IMR-90 (cell line): ENCODE measurements around the gene UBE2V1. TPM values are rescaled to one million over a fixed set of nuclear protein-coding genes. Genes with fewer than 3 reads are reported as not detected.

Source experiments
- ATAC-seq: fragments of 200-7000 bp; cut with Tn5 transposase; 2 replicates; pipeline ENCODE4 v1.9.1; 2020; ENCODE audit warnings: low read depth, mild to moderate bottlenecking, moderate library complexity
- BruUV-seq: library from RNA; stranded (reverse); fragments of 400-500 nt; replicated peaks from 2 replicates; lab custom pipeline; 2021; lab: Mats Ljungman, UMichigan
- CTCF ChIA-PET: fragments of 300-600 bp; formaldehyde crosslinking; extraction: SDS; loops from one replicate; lab custom pipeline; 2021; ENCODE audit warnings: antibody characterized with exemption; lab: Yijun Ruan, JAX
- POLR2A ChIA-PET: fragments of 300-600 bp; sonication (Branson Sonifier 250); formaldehyde crosslinking; loops from one replicate; lab custom pipeline; 2022; ENCODE audit warnings: antibody characterized with exemption; ENCODE audit not compliant: unreplicated experiment; lab: Charles Lee
- DNase-seq: peaks from one replicate; pipeline ENCODE4 v3.0.0; 2013
- H2AFZ ChIP-seq: replicated peaks from 2 replicates; pipeline ENCODE3; 2013; ENCODE audit warnings: low read length, mild to moderate bottlenecking; ENCODE audit not compliant: poor library complexity
- H2AK5ac ChIP-seq: 2 replicates; pipeline ENCODE4 v1.6.1; 2013; ENCODE audit warnings: low read depth, low read length, inconsistent platforms
- H2AK9ac ChIP-seq: replicated peaks from 2 replicates; pipeline ENCODE3; 2013; ENCODE audit warnings: mild to moderate bottlenecking, low read depth, low read length, moderate library complexity; ENCODE audit not compliant: poor library complexity
- H2BK120ac ChIP-seq: 2 replicates; pipeline ENCODE4 v1.6.1; 2013; ENCODE audit warnings: low read depth, low read length, inconsistent platforms
- H2BK15ac ChIP-seq: 3 replicates; pipeline ENCODE4 v1.6.1; 2013; ENCODE audit warnings: low read depth, low read length, inconsistent platforms
- H2BK20ac ChIP-seq: 2 replicates; pipeline ENCODE4 v1.6.1; 2013; ENCODE audit warnings: low read depth, mild to moderate bottlenecking, inconsistent platforms, low read length, moderate library complexity
- H2BK5ac ChIP-seq: 2 replicates; pipeline ENCODE4 v1.6.1; 2013; ENCODE audit warnings: mild to moderate bottlenecking, low read depth, low read length, inconsistent platforms; ENCODE audit not compliant: poor library complexity, severe bottlenecking
- H3K14ac ChIP-seq: replicated peaks from 2 replicates; pipeline ENCODE4 v1.6.1; 2013; ENCODE audit warnings: low read depth, low read length, inconsistent platforms
- H3K18ac ChIP-seq: 2 replicates; pipeline ENCODE4 v1.6.1; 2013; ENCODE audit warnings: low read depth, low read length, control low read depth
- H3K23ac ChIP-seq: 2 replicates; pipeline ENCODE4 v1.6.1; 2013; ENCODE audit warnings: low read depth, low read length, inconsistent platforms
- H3K27ac ChIP-seq: 2 replicates; pipeline ENCODE4 v1.5.1; 2013; ENCODE audit warnings: mild to moderate bottlenecking, control low read depth, low read length; ENCODE audit not compliant: insufficient read depth
- H3K27me3 ChIP-seq: 2 replicates; pipeline ENCODE4 v1.6.1; 2013; ENCODE audit warnings: low read length; ENCODE audit not compliant: control insufficient read depth, insufficient read depth
- H3K36me3 ChIP-seq: 2 replicates; pipeline ENCODE4 v1.6.1; 2013; ENCODE audit warnings: low read length, mixed read lengths; ENCODE audit not compliant: control insufficient read depth, insufficient read depth
- H3K4ac ChIP-seq: 2 replicates; pipeline ENCODE4 v1.6.1; 2013; ENCODE audit warnings: low read depth, low read length, inconsistent platforms
- H3K4me1 ChIP-seq: 2 replicates; pipeline ENCODE4 v1.6.1; 2013; ENCODE audit warnings: low read length, mixed read lengths; ENCODE audit not compliant: control insufficient read depth, insufficient read depth
- H3K4me2 ChIP-seq: 2 replicates; pipeline ENCODE4 v1.6.1; 2013; ENCODE audit warnings: low read depth, mild to moderate bottlenecking, control low read depth, low read length, moderate library complexity
- H3K4me3 ChIP-seq: 2 replicates; pipeline ENCODE4 v1.5.1; 2013; ENCODE audit warnings: low read depth, mild to moderate bottlenecking, control low read depth, low read length, moderate library complexity; ENCODE audit not compliant: insufficient read depth
- H3K56ac ChIP-seq: 2 replicates; pipeline ENCODE4 v1.6.1; 2013; ENCODE audit warnings: low read length, inconsistent platforms; ENCODE audit not compliant: insufficient read depth; ENCODE audit errors: extremely low read depth
- H3K79me1 ChIP-seq, 2 experiments: 2 replicates each; pipeline ENCODE4 v1.6.1; 2013; ENCODE audit warnings: low read length in 2 of 2, inconsistent platforms in 1 of 2, low read depth in 1 of 2
- H3K9ac ChIP-seq: 2 replicates; pipeline ENCODE4 v1.6.1; 2013; ENCODE audit warnings: low read depth, low read length, control low read depth
- H3K9me1 ChIP-seq: 2 replicates; pipeline ENCODE4 v1.6.1; 2013; ENCODE audit warnings: low read length, inconsistent platforms; ENCODE audit not compliant: insufficient read depth
- H3K9me3 ChIP-seq: 2 replicates; pipeline ENCODE4 v1.6.1; 2013; ENCODE audit warnings: low read length; ENCODE audit not compliant: control insufficient read depth, insufficient read depth
- H4K20me1 ChIP-seq: 2 replicates; pipeline ENCODE4 v1.6.1; 2013; ENCODE audit warnings: low read length, inconsistent platforms; ENCODE audit not compliant: insufficient read depth
- H4K5ac ChIP-seq: 2 replicates; pipeline ENCODE4 v1.6.1; 2013; ENCODE audit warnings: mild to moderate bottlenecking, low read depth, low read length, control low read depth
- H4K8ac ChIP-seq, 2 experiments: 2 replicates each; pipeline ENCODE4 v1.6.1; 2013; ENCODE audit warnings: low read depth in 2 of 2, low read length in 2 of 2, control low read depth in 1 of 2, inconsistent platforms in 1 of 2
- H4K91ac ChIP-seq: 2 replicates; pipeline ENCODE4 v1.6.1; 2013; ENCODE audit warnings: low read depth, low read length, inconsistent platforms; ENCODE audit not compliant: insufficient read depth
- CEBPB ChIP-seq: IDR thresholded peaks from 2 replicates; pipeline ENCODE4 v1.6.1; 2012; ENCODE audit warnings: low read depth, low read length, improper control_type of control experiment
- CHD1 ChIP-seq: IDR thresholded peaks from 2 replicates; pipeline ENCODE4 v1.6.1; 2012; ENCODE audit warnings: low read depth, low read length, improper control_type of control experiment
- CTCF ChIP-seq: conservative IDR thresholded peaks from 2 replicates; pipeline ENCODE4 v1.5.1; 2012; ENCODE audit warnings: mild to moderate bottlenecking, low read depth, low read length, improper control_type of control experiment
- FOS ChIP-seq: fragments of 150-350 bp; IDR thresholded peaks from 2 replicates; pipeline ENCODE4 v1.6.1; 2016; ENCODE audit warnings: low read depth, low read length
- MXI1 ChIP-seq: IDR thresholded peaks from 2 replicates; pipeline ENCODE4 v1.6.1; 2012; ENCODE audit warnings: low read depth, mild to moderate bottlenecking, low read length, moderate library complexity, borderline replicate concordance
- RAD21 ChIP-seq: IDR thresholded peaks from 2 replicates; pipeline ENCODE4 v1.6.1; 2012; ENCODE audit warnings: low read length, improper control_type of control experiment
- RCOR1 ChIP-seq: IDR thresholded peaks from 2 replicates; pipeline ENCODE4 v1.6.1; 2012; ENCODE audit warnings: mild to moderate bottlenecking, low read length, improper control_type of control experiment; ENCODE audit not compliant: insufficient replicate concordance
- WGBS, 2 experiments: methylation state at CpG; one replicate each; pipeline versions ENCODE4 v1.1.5 to v1.1.7; 2013; ENCODE audit warnings: missing lambda C conversion rate in 2 of 2; ENCODE audit not compliant: insufficient read length in 1 of 2; ENCODE audit errors: extremely low coverage in 2 of 2; 5-methylcytosine and 5-hydroxymethylcytosine counted together
- dilution Hi-C: fragments of 300-500 bp; cut with HindIII; formaldehyde crosslinking; loops from one replicate; pipeline ENCODE4 v1.14.3; 2018; ENCODE audit warnings: low sequenced_read_pairs; ENCODE audit not compliant: unreplicated experiment
- in situ Hi-C: fragments of 300-500 bp; cut with MboI; formaldehyde crosslinking; loops from 3 replicates; pipeline ENCODE4 v1.14.3; 2019; ENCODE audit warnings: low sequenced_read_pairs, inconsistent platforms, mixed read lengths
- intact Hi-C: fragments of 100-400 bp; cut with micrococcal nuclease; formaldehyde crosslinking; loops from 2 replicates; pipeline ENCODE4 v1.10.0; 2022
- polyA plus RNA-seq, 3 experiments: library from polyadenylated mRNA; depleted of rRNA; stranded (reverse); fragments of >200 nt; gene quantifications; 2 replicates each; pipeline ENCODE4 v1.2.3, GENCODE V29; 2012; ENCODE audit warnings: low replicate concordance in 1 of 3
- total RNA-seq: library from RNA; depleted of rRNA; stranded (reverse); fragments of >200 nt; gene quantifications from 2 replicates; pipeline ENCODE4 v1.2.3, GENCODE V29; 2012
- TF ChIP-seq, protein P1 (sequence below): fragments of 150-350 bp; IDR thresholded peaks from 2 replicates; pipeline ENCODE4 v1.6.1; 2017; ENCODE audit warnings: mild to moderate bottlenecking, antibody characterized with exemption, low read length, low read depth

Gene UBE2V1
- total and polyA plus RNA-seq, 2 of the 4 experiments (the other 2 are of a cell fraction) = 20.1 to 138 TPM

DNA sequence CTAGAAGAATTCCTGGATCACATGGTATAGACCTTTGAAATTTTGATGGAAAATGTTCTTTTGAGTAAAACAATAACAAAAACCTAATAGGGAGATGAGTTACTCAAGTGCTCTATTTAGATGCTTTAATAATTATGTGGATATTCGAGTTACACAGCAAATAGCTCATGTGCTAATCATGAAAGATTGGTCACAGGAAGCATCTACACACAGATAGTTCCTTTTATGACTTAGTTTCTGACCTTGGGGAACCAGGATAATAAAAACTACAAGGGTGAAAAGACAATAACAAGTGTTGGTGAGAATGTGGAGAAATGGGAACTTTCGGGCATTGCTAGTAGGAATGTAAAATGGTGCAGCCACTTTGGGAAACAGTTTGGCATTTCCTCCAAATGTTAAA lies 19.7 kb downstream of the UBE2V1 start:
- Histone ChIP-seq H2AFZ (no peak overlapping the region), H3K14ac (no peak overlapping the region), H4K91ac (no peak overlapping the region), H3K27me3 (no peaks in the 10 kb centered on the region), H3K4me2 (no peak overlapping the region), H3K9me3 (no peaks in the 10 kb centered on the region), H3K18ac (no peak overlapping the region), H3K79me1 (peaks cover 16 to 85% of the 10 kb centered on the region in 2 experiments), H4K20me1 (peaks cover 82% of the 10 kb centered on the region), H2BK5ac (no peak overlapping the region), H3K27ac (no peak overlapping the region), H3K23ac (no peak overlapping the region), H2AK9ac (no peak overlapping the region), H2BK120ac (no peak overlapping the region), H3K4ac (no peak overlapping the region), H4K8ac (no peak overlapping the region), H2BK15ac (no peak overlapping the region), H4K5ac (no peak overlapping the region), H3K56ac (no peak overlapping the region), H3K4me1 (peaks cover 14% of the 10 kb centered on the region), H3K9me1 (peaks cover 23% of the 10 kb centered on the region), H2BK20ac (no peak overlapping the region), H3K36me3 (peaks cover 31% of the 10 kb centered on the region), H3K9ac (no peak overlapping the region), H3K4me3 (no peak overlapping the region), H2AK5ac (no peak overlapping the region)
- CTCF ChIA-PET = interaction anchor here (1.3 kb wide), 1 partner anchor 22 kb away, joined by 4 read pairs; no protein-coding TSS in a partner anchor
- WGBS, 2 experiments = no CpG with 5 or more reads among the region's 2 CpGs
- TF ChIP-seq, protein P1, sequence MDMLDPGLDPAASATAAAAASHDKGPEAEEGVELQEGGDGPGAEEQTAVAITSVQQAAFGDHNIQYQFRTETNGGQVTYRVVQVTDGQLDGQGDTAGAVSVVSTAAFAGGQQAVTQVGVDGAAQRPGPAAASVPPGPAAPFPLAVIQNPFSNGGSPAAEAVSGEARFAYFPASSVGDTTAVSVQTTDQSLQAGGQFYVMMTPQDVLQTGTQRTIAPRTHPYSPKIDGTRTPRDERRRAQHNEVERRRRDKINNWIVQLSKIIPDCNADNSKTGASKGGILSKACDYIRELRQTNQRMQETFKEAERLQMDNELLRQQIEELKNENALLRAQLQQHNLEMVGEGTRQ = no peak
- no peak for TF ChIP-seq CHD1
- TF ChIP-seq RCOR1 = no peak
- no peak for TF ChIP-seq RAD21
- no peak for TF ChIP-seq FOS
- no peak for TF ChIP-seq MXI1
- no peak for TF ChIP-seq CTCF
- TF ChIP-seq CEBPB = no peak
- DNase-seq = no peak
- BruUV-seq = no TSS peak
- POLR2A ChIA-PET = no interaction called here
- dilution Hi-C loops (no loop called here), in situ Hi-C loops (loop anchor here (25.0 kb wide), 1 partner anchor 481 kb away; no protein-coding TSS in a partner anchor), intact Hi-C loops (no loop called here)
- 0 out of 2 replicates have a peak, but pooled peaks have one; percentile 9 for ATAC-seq
